WERI-Rb-1 (cell line): ENCODE results near the gene SIGLEC8.
A peak's percentile ranks its signal among the peaks of the same experiment; 100 is the strongest.

ENCODE experiments used
- DNase-seq: peaks from one replicate; pipeline ENCODE4 v3.0.0-alpha.2; 2020
- H3K27ac ChIP-seq: fragments of 250-450 bp; sonication (Bioruptor Pico); 2 replicates; pipeline ENCODE4 v1.5.1; 2020; ENCODE audit warnings: mild to moderate bottlenecking, moderate library complexity
- H3K27me3 ChIP-seq: fragments of 250-450 bp; sonication (Bioruptor Pico); 2 replicates; pipeline ENCODE4 v1.5.1; 2021; ENCODE audit warnings: mild to moderate bottlenecking, low read depth, moderate library complexity; ENCODE audit not compliant: insufficient read depth, severe bottlenecking
- H3K36me3 ChIP-seq: fragments of 250-450 bp; sonication (Bioruptor Pico); 2 replicates; pipeline ENCODE4 v1.5.1; 2020; ENCODE audit warnings: mild to moderate bottlenecking, moderate library complexity
- H3K4me3 ChIP-seq: 2 replicates; pipeline ENCODE4 v1.5.1; 2011; ENCODE audit warnings: low read depth, mild to moderate bottlenecking, control low read depth, low read length
- H3K9me3 ChIP-seq: fragments of 250-450 bp; sonication (Bioruptor Pico); 2 replicates; pipeline ENCODE4 v1.5.1; 2021; ENCODE audit warnings: mild to moderate bottlenecking, moderate library complexity; ENCODE audit not compliant: severe bottlenecking
- CTCF ChIP-seq: IDR thresholded peaks from 2 replicates; pipeline ENCODE4 v1.5.1; 2011; ENCODE audit warnings: low read depth, mild to moderate bottlenecking, control low read depth, inconsistent platforms, low read length

SIGLEC8 gene

GRCh38 chr19:51439021-51439465 is 19.2 kb downstream of the SIGLEC8 start:
- Histone ChIP-seq H3K27ac (no peak overlapping the region), H3K4me3 (no peak overlapping the region), H3K9me3 (peaks cover 2% of the 10 kb centered on the region), H3K36me3 (no peaks in the 10 kb centered on the region), H3K27me3 (peaks cover 91% of the 10 kb centered on the region)
- DNase-seq, result peak; percentile 16
- TF ChIP-seq CTCF, result peak; percentile 54

GRCh38 chr19:51434456-51434855 is 23.8 kb downstream of the SIGLEC8 start:
- TF ChIP-seq CTCF, result no peak
- H3K27ac ChIP-seq, result no peak overlapping the region
- H3K36me3 ChIP-seq, result no peaks in the 10 kb centered on the region
- H3K27me3 ChIP-seq, result peaks cover 80% of the 10 kb centered on the region
- H3K9me3 ChIP-seq, result peaks cover 3% of the 10 kb centered on the region
- DNase-seq, result no peak
- H3K4me3 ChIP-seq, result no peak overlapping the region

GRCh38 chr19:51433043-51433442 is 25.2 kb downstream of the SIGLEC8 start:
- TF ChIP-seq CTCF, result no peak
- Histone ChIP-seq H3K9me3 (peaks cover 3% of the 10 kb centered on the region), H3K36me3 (no peaks in the 10 kb centered on the region), H3K27ac (no peak overlapping the region), H3K4me3 (no peak overlapping the region), H3K27me3 (peaks cover 84% of the 10 kb centered on the region)
- no peak for DNase-seq

- Histone ChIP-seq H3K27me3 (peaks cover 86% of the 10 kb centered on the region), H3K27ac (no peak overlapping the region), H3K36me3 (no peaks in the 10 kb centered on the region), H3K9me3 (peaks cover 3% of the 10 kb centered on the region), H3K4me3 (no peak overlapping the region)
- no peak for DNase-seq
- no peak for TF ChIP-seq CTCF
Measured at GRCh38 chr19:51431124-51431523, 27.1 kb downstream of the SIGLEC8 start.

- TF ChIP-seq CTCF, result no peak
- Histone ChIP-seq H3K9me3 (peaks cover 3% of the 10 kb centered on the region), H3K4me3 (no peak overlapping the region), H3K27me3 (peaks cover 86% of the 10 kb centered on the region), H3K36me3 (no peaks in the 10 kb centered on the region), H3K27ac (no peak overlapping the region)
- DNase-seq, result no peak
Measured at GRCh38 chr19:51430221-51430620, 28.0 kb downstream of the SIGLEC8 start.

- Histone ChIP-seq H3K4me3 (no peak overlapping the region), H3K36me3 (no peaks in the 10 kb centered on the region), H3K27ac (no peak overlapping the region), H3K27me3 (peaks cover 84% of the 10 kb centered on the region), H3K9me3 (peaks cover 3% of the 10 kb centered on the region)
- TF ChIP-seq CTCF, result no peak
- DNase-seq, result no peak
Measured at GRCh38 chr19:51427201-51427600, 31.1 kb downstream of the SIGLEC8 start.
